Stimulated activated CD4-positive, alpha-beta T cell treated with anti-CD3 and anti-CD28 coated beads, Interleukin-15, amount 100 ng/mL, for 48 hours (primary cell): ENCODE measurements around the gene KPRP.

Source experiments
- DNase-seq, 2 donors: peaks; one replicate each; pipeline ENCODE4 v3.0.0-alpha.2; 2020; ENCODE audit warnings: low read depth in 2 of 2

KPRP gene, protein sequence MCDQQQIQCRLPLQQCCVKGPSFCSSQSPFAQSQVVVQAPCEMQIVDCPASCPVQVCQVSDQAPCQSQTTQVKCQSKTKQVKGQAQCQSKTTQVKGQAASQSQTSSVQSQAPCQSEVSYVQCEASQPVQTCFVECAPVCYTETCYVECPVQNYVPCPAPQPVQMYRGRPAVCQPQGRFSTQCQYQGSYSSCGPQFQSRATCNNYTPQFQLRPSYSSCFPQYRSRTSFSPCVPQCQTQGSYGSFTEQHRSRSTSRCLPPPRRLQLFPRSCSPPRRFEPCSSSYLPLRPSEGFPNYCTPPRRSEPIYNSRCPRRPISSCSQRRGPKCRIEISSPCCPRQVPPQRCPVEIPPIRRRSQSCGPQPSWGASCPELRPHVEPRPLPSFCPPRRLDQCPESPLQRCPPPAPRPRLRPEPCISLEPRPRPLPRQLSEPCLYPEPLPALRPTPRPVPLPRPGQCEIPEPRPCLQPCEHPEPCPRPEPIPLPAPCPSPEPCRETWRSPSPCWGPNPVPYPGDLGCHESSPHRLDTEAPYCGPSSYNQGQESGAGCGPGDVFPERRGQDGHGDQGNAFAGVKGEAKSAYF

DNA sequence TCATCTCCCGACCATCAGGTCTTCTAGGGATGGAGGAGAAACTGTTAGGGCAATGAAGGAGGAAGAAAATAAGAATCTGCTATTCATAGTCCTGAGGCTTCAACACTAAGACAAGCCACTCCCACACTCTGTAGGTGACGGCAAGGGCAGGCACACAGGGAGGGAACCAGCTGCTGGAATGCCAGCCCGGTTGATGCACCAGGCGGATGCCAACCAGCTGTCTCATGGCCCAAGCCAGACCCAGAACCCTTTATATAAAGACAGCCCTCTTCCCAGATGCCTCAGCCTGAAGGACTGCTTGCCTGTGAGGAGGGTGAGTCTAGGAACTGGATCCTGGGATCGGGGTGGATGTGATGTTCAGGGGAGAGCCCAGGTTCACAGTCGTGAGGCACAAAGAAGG is at the start of gene KPRP:
Gene KPRP, plus strand, starts transcription at position 279 of the 400 bp plus-strand sequence. CDS start 1,564 bp downstream, outside the sequence.
- DNase-seq, result no peak

DNA sequence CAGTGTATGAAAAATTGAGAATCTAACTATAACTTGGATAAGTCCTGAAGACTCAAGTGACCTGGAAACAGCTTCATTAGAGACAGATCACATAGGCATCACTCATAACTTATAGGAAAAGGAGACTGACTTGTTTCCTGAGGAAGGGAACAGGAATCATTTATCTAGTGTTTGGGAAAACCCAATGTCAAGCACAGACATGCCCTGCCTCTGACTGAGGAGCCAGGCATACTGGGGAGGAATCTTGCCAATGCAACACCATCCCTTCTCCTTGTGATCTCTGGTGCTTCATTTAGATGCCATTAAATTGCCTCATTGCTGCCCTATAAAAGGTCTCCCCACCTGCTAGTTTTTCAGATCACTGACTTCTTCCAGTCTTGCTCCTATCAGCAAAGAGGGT is 39.6 kb upstream of the KPRP start:
- DNase-seq, result no peak

DNA sequence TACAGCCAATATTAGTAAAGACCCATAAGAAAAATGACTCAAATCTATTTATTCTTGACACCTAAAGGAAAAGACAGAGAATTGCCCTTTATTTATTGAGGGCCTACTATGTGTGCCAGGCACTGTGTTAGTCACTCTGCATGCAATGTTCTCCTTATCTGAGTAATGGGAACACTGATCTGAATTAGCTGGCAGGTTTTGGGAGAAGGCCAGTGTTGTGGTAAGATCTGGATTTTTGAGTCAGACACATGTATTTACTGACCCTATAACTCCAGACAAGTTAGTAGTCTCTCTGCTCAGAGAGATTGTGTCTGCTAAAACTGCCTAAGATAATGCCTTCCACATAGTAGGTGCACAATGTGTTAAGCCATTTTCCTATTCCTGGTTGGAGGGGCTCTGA is 32.6 kb upstream of the KPRP start:
- DNase-seq, result no peak

DNA sequence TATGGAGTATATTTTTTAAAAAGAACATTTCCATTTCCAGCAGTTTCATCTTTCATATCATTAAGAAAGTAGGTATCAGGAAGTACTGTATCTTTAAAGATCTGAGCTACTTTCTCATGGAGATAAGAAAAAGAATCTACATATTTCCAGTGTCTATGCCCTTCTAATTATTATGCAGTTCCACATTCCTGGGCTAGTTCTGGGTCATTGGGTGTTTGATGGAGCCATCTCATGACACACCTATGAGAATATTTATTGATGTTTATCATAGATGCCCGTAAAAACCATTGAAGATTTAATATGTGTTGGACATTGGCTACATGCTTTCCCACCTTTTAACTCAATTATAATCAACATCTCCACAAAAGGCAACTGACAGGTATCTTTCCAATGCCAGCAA is 28.8 kb upstream of the KPRP start:
- DNase-seq, result no peak

DNA sequence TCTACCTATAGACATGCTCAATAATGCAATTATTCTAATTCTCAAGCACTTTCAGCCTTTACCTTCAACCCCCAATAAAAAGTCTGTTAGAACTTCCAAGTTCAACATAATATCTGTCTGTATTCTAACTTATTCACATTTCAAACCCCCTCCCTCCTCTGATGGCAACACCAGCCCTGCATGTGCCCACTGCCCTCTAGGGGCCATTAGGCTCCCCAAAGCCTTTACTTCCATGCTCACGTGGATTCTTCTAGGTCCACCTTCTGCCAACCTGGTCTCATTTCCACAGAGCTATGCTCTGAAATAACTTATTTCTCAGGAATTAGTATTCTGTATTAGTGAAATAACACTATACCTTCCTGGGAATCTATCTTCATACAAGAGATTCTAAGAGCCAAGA is 22.2 kb upstream of the KPRP start:
- DNase-seq, result no peak

DNA sequence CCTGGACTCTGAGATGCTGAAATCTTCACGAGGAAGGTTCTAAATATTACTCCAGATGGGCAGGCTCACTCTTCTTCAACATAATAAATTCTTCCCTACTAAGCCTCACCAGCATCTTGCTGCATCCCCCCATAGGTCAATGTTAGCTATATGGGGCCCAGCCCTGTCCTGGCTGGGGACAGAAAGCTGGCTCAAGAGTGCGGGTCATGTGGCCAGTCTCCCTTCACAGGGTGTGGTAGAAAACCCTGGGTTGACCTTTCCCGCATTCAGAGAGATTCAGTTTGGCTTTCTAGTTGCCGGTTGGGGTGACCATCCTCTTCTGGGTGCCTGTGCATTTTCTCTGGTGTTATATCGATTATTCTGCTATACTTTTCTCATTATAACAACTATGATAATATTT is 19.8 kb upstream of the KPRP start:
- no peak for DNase-seq

DNA sequence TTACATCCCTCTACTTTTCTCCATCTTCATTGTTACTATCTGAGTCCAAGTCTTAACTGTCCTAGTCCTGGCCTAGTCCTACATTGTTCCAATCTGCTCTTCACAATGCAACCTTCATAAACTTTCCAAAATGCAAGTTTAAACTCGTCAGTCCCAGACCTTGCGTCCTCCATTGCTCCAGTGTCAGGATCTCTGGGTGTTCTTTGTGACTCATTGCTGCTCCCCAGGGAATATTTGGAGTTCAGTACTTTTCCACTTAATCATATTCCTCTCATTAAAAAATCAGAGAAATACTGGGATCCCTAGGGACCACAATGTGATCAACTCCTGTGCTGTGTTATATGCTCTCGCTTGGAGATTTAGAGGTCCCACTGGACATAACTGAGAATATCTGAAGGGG is 18.0 kb upstream of the KPRP start:
- no peak for DNase-seq

DNA sequence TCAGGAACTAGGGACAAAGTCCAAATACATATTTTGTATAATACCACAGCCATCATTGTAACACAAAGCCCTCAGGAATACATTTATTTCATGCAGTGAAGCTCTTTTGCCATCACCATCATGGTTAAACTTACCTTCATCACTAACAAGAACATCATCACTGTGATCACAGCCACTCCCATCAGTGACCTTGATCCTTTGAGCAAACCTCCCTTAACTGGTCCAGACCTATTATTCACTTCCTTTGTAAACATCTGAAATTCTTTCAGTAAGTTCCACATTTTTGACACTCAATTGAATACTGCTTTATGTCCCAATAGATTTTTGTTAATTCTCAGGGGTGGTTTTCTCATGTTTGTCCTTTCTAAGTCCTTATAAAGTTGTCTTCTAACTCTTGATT is 16.2 kb upstream of the KPRP start:
- DNase-seq, result no peak

DNA sequence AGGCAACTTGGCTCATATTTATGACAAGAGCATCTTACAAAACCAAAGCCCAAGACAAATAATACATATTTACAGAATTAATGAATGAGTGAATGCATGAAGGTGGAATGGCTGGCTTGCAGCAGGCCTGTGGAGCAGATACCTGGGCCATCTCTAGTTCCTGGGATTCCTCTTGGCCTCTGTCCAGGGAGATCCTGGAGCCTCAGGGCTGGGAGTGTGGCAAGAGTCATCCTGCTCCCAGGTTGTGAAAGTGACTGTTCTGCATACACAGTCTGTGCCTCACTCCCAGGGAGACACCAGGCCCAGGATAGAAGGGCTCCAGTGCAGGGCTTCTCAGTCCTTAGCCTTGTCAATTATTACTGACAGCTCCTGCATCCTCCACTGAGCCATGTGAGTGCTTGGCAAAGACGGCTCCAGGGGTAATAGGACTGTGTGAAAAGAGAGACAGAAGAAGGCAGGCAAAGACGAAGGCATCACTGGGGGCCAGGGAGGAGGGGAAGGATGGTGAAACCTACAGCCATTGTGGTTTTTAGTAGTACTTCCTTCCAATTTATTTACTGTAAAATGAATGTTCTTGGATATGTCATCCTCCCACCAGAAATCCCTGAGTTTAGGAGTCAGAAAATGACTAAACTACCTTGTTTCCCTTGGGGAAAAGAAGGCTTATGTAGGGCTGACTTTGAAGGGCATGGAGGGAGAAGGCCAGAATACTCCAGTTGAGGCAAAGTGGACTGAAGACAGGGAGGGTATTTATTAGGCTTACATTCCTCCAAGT is 14.3 kb upstream of the KPRP start:
- no peak for DNase-seq

DNA sequence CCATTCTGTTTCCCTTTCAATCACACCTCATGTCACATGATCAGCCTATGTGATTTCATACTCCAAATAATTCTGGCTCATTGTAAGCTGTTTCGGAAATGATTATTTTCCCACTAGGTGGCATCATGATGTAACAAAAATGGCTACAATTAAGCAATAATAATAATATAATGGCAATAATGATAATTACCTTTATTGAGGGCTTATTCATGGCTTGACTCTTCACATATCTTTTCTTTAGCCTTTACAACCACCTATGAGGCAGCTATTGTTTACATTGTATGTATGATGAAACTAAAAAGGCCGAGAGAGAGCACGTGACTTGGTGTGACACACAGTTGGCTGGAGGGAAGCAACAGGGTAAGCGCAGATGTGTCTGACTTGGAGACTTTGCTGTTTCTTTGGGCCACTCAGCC is 12.5 kb upstream of the KPRP start:
- DNase-seq, result no peak

DNA sequence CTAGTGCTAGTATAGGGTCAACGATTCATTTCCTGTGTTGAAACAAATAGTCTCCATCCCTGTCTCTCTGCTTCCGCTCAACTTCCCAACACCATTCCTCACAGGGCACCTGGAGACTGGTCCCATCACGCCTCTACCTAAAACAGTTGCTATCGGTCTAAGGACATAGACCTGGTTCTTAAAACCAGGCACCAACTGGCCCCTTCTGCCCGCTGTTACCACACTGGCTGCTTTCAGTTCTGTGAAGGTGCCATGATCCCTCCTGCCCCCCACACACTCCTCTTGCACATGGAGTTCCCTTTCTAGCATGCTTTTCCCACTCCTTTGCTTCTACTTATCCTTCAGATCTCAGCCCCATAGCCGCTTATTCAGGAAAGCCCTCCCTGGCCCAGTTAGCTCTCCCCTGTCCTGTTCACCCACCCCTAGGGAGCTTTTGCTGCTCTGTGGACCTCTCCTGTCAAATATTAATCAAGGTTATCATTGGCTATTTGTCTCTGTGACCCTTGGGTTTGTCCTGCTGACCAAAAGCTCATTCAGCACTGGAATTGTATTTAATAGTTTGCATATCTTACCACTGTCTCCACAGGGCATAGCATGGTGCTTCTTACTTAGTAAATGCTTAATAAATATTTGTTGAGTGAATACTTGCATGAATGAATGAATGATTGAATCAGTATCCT is 11.9 kb upstream of the KPRP start:
- no peak for DNase-seq

DNA sequence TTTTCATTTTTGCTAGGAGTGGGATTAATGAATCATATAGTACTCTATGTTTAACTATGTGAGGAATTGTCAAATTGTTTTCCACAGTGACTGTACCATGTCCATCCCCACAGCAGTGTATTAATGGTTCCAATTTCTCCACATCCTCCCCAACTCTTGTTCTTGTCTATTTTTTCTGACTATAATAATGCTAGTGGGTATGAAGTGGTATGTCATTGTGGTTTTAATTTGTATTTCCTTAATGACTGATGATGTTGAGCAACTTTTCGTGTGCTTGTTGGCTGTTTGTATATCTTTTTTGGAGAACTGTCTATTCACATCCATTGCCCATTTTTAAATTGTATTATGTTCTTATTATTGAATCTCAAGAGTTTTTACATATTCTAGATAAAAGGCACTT is 10.0 kb upstream of the KPRP start:
- DNase-seq, result no peak

DNA sequence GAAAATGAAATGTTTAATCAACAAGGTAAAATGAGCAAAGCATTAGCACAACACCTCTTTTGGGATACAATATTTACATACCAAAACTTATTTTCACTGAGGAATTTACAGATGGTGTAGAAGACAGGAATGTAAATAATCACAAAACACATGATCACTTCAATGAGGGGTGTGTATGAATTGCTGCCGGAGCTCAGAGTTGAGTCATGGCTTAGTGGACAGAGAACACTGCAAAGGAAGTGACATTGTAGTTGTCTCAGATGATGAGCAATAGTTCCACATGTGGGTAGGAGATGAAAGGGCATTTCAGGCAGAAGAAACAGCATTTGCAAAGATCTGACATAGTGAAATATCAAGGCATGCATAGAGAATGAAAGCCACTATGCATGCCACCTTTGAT is 5.6 kb upstream of the KPRP start:
- no peak for DNase-seq

DNA sequence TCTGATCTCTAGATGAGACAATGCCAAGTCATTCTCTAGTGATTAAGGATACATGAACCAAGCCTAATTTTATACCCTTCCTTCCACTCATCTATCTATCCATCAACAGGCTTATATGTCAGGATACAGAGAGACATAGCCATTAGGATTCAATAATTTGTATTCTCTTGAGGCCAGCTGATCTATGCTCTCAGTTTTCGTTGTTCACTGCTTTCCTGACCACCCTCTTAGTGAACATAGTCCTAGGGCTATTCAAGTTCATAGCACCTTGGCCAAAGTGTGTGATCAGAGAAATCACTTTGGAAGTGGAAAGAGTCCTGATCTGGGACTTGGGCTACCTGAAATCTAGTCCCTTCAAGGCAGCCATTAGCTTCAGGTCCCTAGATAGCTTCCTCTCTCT is 4.2 kb upstream of the KPRP start:
- no peak for DNase-seq

DNA sequence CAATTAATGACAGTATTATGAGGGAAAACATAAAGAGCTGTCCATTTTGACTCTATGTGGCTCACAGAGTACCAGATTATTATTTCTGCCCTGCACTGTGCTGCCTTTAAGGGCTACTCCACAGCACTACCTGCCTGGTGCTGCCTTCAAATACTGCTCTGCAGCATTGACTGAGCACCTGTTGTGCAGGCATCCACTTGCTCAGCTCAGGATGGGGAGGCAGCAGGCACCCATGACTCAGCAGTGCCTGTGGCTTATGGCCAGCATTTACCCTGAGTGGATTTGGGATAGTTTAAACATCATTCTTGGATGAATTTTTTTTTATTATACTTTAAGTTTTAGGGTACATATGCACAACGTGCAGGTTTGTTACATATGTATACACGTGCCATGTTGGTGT is 953 bp upstream of the KPRP start:
- DNase-seq, result no peak

DNA sequence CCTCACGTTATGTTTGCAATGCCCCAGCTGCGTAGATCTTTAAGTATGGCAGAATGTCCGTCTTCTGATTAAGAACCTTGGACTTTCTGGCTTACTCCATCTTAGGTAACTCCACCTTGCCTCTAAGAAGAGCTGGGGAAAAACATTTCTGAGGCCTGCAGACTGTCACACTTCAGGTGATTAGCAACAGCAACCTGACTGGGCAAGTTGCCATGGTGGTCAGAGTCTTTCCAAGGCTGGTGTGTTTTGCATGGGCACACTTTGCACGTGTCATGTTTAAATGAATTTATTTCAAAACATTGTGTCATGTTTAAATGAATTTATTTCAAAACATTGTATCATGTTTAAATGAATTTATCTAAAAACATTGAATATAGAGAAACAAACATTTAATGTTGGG is 811 bp downstream of the KPRP start:
- no peak for DNase-seq

DNA sequence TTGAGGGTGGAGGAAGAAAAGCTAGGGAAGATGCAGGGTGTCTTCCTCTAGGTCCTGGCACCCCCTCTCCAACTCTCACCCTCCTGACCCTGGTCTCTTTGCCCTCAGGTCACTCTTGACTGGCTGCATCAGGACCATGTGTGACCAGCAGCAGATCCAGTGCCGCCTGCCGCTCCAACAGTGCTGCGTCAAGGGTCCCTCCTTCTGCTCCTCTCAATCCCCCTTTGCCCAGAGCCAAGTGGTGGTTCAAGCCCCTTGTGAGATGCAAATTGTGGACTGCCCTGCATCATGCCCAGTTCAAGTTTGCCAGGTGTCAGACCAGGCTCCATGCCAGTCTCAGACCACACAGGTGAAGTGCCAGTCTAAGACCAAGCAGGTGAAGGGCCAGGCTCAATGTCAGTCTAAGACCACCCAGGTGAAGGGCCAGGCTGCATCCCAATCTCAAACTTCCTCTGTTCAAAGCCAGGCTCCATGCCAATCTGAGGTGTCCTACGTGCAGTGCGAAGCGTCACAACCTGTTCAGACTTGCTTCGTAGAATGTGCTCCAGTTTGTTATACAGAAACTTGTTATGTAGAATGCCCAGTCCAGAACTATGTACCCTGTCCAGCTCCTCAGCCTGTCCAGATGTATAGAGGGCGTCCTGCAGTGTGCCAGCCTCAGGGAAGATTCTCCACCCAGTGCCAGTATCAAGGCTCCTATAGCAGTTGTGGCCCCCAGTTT is 1.8 kb downstream of the KPRP start:
- no peak for DNase-seq

DNA sequence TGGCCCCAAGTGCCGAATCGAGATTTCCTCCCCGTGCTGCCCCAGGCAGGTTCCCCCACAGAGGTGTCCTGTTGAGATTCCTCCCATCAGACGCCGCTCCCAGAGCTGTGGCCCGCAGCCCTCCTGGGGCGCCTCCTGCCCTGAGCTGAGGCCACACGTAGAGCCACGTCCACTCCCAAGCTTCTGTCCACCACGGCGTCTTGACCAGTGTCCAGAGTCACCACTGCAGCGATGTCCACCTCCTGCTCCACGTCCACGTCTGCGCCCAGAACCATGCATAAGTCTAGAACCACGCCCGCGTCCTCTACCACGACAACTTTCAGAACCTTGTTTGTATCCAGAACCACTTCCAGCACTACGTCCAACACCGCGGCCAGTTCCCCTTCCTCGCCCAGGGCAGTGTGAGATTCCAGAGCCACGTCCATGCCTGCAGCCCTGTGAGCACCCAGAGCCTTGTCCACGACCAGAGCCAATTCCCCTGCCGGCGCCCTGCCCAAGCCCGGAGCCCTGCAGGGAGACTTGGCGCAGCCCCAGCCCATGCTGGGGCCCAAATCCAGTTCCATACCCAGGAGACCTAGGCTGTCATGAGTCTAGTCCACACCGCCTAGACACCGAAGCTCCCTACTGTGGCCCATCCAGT is 2.8 kb downstream of the KPRP start:
- DNase-seq, result no peak

DNA sequence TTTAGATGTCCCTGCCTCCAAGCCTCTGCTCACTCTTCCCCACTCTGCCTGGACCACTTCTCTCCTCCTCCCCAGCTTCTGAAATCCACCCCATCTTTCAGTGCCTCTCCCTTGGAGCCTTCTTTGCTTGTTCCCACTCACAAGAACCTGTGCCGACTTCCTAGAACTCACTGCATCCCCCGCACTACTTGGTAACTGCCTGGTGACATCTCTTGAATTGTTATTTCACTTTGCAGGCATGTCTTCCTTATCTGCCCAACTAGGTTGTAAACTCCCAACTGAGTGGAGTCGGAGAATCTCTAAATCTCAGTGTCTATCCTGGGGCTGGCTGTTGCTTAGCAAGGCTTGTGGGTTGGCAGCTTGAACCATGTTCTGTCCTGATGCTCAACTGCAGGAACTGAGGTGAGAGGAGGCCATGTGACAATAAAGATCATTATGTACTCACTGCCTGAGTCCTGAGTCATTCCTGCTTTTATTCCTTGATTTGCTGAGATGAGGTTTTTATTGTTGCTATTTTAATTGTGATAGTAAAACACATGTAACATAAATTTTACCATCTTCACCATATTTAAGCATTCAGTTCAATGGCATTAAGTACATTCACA is 3.9 kb downstream of the KPRP start:
- DNase-seq, result no peak

DNA sequence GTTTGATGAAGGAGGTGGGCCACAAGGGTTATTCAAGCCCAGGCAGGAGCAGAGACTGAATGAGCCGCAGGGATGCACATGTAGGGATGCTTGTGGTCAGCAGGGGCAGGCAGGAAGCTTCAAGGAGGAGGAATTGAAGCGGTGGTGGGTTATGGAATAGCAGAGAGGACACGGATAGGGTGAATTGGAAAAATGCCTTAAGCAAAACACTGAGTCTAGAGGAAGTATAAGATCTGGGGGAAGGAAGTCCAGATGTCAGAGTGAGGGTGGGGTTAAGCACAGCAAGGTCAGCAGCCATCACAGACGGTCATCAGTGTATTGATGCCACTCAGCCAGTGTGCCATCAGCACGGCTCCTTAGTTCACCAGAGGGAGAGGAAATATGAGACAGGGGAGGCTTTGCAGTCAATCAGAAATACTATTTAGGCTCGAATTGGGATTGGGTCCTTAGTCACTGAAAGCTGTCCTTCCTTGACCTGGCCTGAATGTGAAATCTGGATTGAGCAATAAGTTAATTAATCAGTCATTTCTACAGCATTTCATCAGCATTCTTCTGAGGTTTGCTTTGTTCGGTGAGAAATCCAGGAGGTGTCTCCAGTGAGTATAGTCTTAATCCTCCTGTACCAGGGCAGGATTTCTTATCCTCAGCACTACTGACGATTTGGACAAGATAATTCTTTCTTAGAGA is 11.2 kb downstream of the KPRP start:
- no peak for DNase-seq
